ENCODE data around the gene CC2D1B.

The CC2D1B gene

DNA sequence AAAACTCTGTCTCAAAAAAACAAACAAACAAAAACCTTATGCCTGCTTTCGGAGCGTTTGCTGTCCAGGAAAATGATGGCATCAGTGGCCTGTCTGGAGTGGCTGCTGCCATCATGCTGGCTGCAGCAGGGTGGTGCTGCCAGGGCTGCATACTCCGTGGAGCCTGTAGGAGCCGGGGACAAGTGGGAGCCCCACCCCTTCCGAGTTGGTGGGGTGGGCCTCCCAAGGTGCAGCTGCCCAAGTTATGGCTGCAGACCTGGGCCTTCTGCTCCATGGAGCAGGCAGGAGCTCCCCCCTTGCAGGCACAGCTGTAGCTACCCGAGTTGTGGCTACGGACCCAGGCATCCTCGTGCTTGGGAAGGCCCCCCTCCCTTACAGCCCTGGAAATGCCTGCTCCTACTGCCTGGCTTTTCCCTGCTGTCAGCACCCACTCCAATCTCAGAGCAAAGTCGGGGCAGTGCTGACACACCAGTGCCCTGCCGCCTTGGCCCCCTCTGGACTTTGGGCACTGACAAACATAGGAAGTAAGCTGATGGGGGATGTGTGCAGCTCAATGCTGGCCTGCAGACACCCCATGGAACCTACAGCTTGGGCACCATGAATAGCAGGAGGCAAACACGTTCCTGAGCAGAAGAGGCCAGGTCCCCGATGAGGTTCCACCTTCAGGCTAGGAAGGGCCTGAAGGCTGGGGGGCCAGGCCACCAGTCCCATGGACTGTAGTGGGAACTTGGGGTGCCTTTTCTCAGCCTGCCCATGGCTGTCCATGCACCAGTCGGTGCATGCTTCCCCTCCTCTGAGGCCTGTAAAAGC is 60.4 kb downstream of the CC2D1B start:
- DNase-seq (ENCODE audit: low read depth), result no peak

All from activated T-cell treated with anti-CD3 and anti-CD28 coated beads for 24 hours (primary cell).